Neural cell (in vitro differentiated cells): ENCODE results near the gene CNNM1. TPM values are rescaled to one million over a fixed set of nuclear protein-coding genes. Genes with fewer than 3 reads are reported as not detected.

Experiments
- H2AFZ ChIP-seq: fragments of 200-600, 300-800 bp; sonication (generic), shearing (Covaris generic); 2 replicates; pipeline ENCODE4 v1.6.0; 2014; ENCODE audit warnings: low read depth, mild to moderate bottlenecking, antibody characterized with exemption, low read length, moderate library complexity
- H3F3A ChIP-seq: fragments of 200-600 bp; shearing (Covaris generic); 2 replicates; pipeline ENCODE4 v1.6.1; 2016; ENCODE audit warnings: mild to moderate bottlenecking, moderate library complexity, mixed read lengths, antibody characterized with exemption, low read length; ENCODE audit not compliant: insufficient read depth, poor library complexity, severe bottlenecking
- H3K27ac ChIP-seq: fragments of 200-600, 300-800 bp; sonication (generic), shearing (Covaris generic); 2 replicates; pipeline ENCODE4 v1.5.1; 2014; ENCODE audit warnings: mild to moderate bottlenecking, low read length, moderate library complexity
- H3K27me3 ChIP-seq: fragments of 300-800, 200-600 bp; sonication (generic), shearing (Covaris generic); 2 replicates; pipeline ENCODE4 v1.6.0; 2014; ENCODE audit warnings: mild to moderate bottlenecking, low read depth, low read length, moderate library complexity; ENCODE audit not compliant: insufficient read depth
- H3K36me3 ChIP-seq: fragments of 300-800, 200-600 bp; sonication (generic), shearing (Covaris generic); 2 replicates; pipeline ENCODE4 v1.5.1; 2014; ENCODE audit warnings: mild to moderate bottlenecking, antibody characterized with exemption, low read length, moderate library complexity; ENCODE audit not compliant: insufficient read depth
- H3K4me2 ChIP-seq: fragments of 300-800, 200-600 bp; sonication (generic), shearing (Covaris generic); 2 replicates; pipeline ENCODE4 v1.6.0; 2014; ENCODE audit warnings: mild to moderate bottlenecking, low read length
- H3K4me3 ChIP-seq: fragments of 300-800, 200-600 bp; sonication (generic), shearing (Covaris generic); 2 replicates; pipeline ENCODE4 v1.5.1; 2014; ENCODE audit warnings: mild to moderate bottlenecking, low read length, moderate library complexity
- H3K79me2 ChIP-seq: fragments of 200-600 bp; shearing (Covaris generic); replicated peaks from 2 replicates; pipeline ENCODE4 v1.6.0; 2014; ENCODE audit warnings: mild to moderate bottlenecking, low read length, moderate library complexity; ENCODE audit not compliant: insufficient read depth
- H3K9ac ChIP-seq: fragments of 300-800, 200-600 bp; sonication (generic), shearing (Covaris generic); 2 replicates; pipeline ENCODE4 v1.6.1; 2016; ENCODE audit warnings: mild to moderate bottlenecking, low read length, mixed read lengths
- H3K9me2 ChIP-seq: fragments of 200-600 bp; shearing (Covaris generic); 2 replicates; pipeline ENCODE4 v1.6.1; 2016; ENCODE audit warnings: mild to moderate bottlenecking, low read length, mixed read lengths; ENCODE audit not compliant: insufficient read depth
- H3K9me3 ChIP-seq: fragments of 200-600, 300-800 bp; sonication (generic), shearing (Covaris generic); 2 replicates; pipeline ENCODE4 v1.6.1; 2016; ENCODE audit warnings: mild to moderate bottlenecking, mixed run types, low read length, moderate library complexity, mixed read lengths
- H4K20me1 ChIP-seq: fragments of 200-600 bp; shearing (Covaris generic); 2 replicates; pipeline ENCODE4 v1.6.1; 2016; ENCODE audit warnings: mild to moderate bottlenecking, mixed run types; ENCODE audit not compliant: insufficient read depth
- CTCF ChIP-seq: fragments of 450-650 bp; IDR thresholded peaks from 2 replicates; pipeline ENCODE4 v1.5.1; 2014; ENCODE audit warnings: antibody characterized with exemption, mild to moderate bottlenecking, moderate library complexity; ENCODE audit not compliant: poor library complexity, severe bottlenecking
- EP300 ChIP-seq: fragments of 450-650 bp; conservative IDR thresholded peaks from 2 replicates; pipeline ENCODE4 v1.6.1; 2014; ENCODE audit warnings: antibody characterized with exemption, mild to moderate bottlenecking, moderate library complexity; ENCODE audit not compliant: poor library complexity, severe bottlenecking
- EZH2 ChIP-seq: fragments of 200-600, 300-800 bp; shearing (Covaris generic), sonication (generic); IDR thresholded peaks from 2 replicates; pipeline ENCODE4 v1.6.1; 2014; ENCODE audit warnings: antibody characterized with exemption, low read length, borderline replicate concordance, mild to moderate bottlenecking; ENCODE audit not compliant: insufficient read depth, poor library complexity, severe bottlenecking
- MXI1 ChIP-seq: fragments of 450-650 bp; conservative IDR thresholded peaks from 2 replicates; pipeline ENCODE4 v1.6.1; 2014; ENCODE audit warnings: antibody characterized with exemption, mild to moderate bottlenecking; ENCODE audit not compliant: poor library complexity, severe bottlenecking
- POLR2AphosphoS5 ChIP-seq: IDR thresholded peaks from 2 replicates; pipeline ENCODE4 v1.6.1; 2012
- RAD21 ChIP-seq: fragments of 450-650 bp; conservative IDR thresholded peaks from 2 replicates; pipeline ENCODE4 v1.6.1; 2014; ENCODE audit warnings: antibody characterized with exemption, mild to moderate bottlenecking, moderate library complexity
- REST ChIP-seq: IDR thresholded peaks from 2 replicates; pipeline ENCODE4 v1.6.1; 2012; ENCODE audit warnings: borderline replicate concordance
- SMC3 ChIP-seq: fragments of 450-650 bp; conservative IDR thresholded peaks from 2 replicates; pipeline ENCODE4 v1.6.1; 2014; ENCODE audit warnings: antibody characterized with exemption, mild to moderate bottlenecking, moderate library complexity; ENCODE audit not compliant: poor library complexity
- TAF1 ChIP-seq: IDR thresholded peaks from 2 replicates; pipeline ENCODE4 v1.6.1; 2012; ENCODE audit warnings: low read depth
- polyA plus RNA-seq: library from polyadenylated mRNA; depleted of rRNA; stranded (reverse); fragments of >200 nt; gene quantifications from 2 replicates; pipeline ENCODE4 v1.2.3, GENCODE V29; 2014

Gene CNNM1
- polyA plus RNA-seq, 1 donor from 2014 or later: 1.5 TPM

- Histone ChIP-seq H3F3A (no peaks in the 10 kb centered on the region), H3K4me3 (no peak overlapping the region), H3K9me3 (no peaks in the 10 kb centered on the region), H3K27ac (no peak overlapping the region), H3K79me2 (no peaks in the 10 kb centered on the region), H3K4me2 (no peak overlapping the region), H2AFZ (no peak overlapping the region), H3K27me3 (no peaks in the 10 kb centered on the region), H4K20me1 (no peaks in the 10 kb centered on the region), H3K36me3 (peaks cover 3% of the 10 kb centered on the region), H3K9ac (no peak overlapping the region), H3K9me2 (no peaks in the 10 kb centered on the region)
- TF ChIP-seq POLR2AphosphoS5 (no peak), EZH2 (no peak), SMC3 (no peak), EP300 (no peak), REST (no peak)
These were observed 90.5 kb downstream of the CNNM1 start for GRCh38 chr10:99419688-99420087.

- Histone ChIP-seq H3K9ac (no peak overlapping the region), H3K9me2 (no peaks in the 10 kb centered on the region), H3K9me3 (no peaks in the 10 kb centered on the region), H2AFZ (no peak overlapping the region), H4K20me1 (no peaks in the 10 kb centered on the region), H3K79me2 (no peaks in the 10 kb centered on the region), H3F3A (no peaks in the 10 kb centered on the region), H3K27me3 (no peaks in the 10 kb centered on the region), H3K4me2 (no peak overlapping the region), H3K36me3 (peaks cover 3% of the 10 kb centered on the region), H3K27ac (no peak overlapping the region), H3K4me3 (no peak overlapping the region)
- TF ChIP-seq RAD21 (no peak), CTCF (no peak), EZH2 (no peak), REST (no peak), SMC3 (no peak), TAF1 (no peak), MXI1 (no peak), EP300 (no peak), POLR2AphosphoS5 (no peak)
These were observed 92.1 kb downstream of the CNNM1 start for GRCh38 chr10:99421233-99421739.
